ENCODE results near the gene MTHFSD. TPM values are rescaled to one million over a fixed set of nuclear protein-coding genes. Genes with fewer than 3 reads are reported as not detected.
A peak's percentile ranks its signal among the peaks of the same experiment; 100 is the strongest.

MTHFSD gene
- total and polyA plus RNA-seq, 10 donors, result 9.1 to 32.1 (median 18.0) TPM

GRCh38 chr16:86559802-86560305 is 4.8 kb upstream of the MTHFSD start:
- Histone ChIP-seq H3K9me3 (no peaks in the 10 kb centered on the region), H3K36me3 (no peaks in the 10 kb centered on the region), H3K4me3 (no peak overlapping the region), H3K27me3 (replicated peaks in 1 of 7) (peaks cover 3 to 70% (median 16%) of the 10 kb centered on the region in 7 donors), H3K4me1 (peaks cover 0 to 25% (median 19%) of the 10 kb centered on the region in 6 donors), H3K27ac (no peak overlapping the region)
- no peak for DNase-seq
- TF ChIP-seq POLR2A (IDR thresholded peaks at IDR 0.05) (no peak), POLR2AphosphoS5 (IDR thresholded peaks at IDR 0.05) (no peak), CTCF (IDR thresholded peaks at IDR 0.05 in 8 of 11, conservative IDR thresholded peaks at IDR 0.05 in 3 of 11) (no peak)
- WGBS, 5 donors, result 82 to 96% (median 85%) methylated on average over 8 to 9 of the region's 9 CpGs
- intact Hi-C loops (cut with DNase I; ENCODE audit: low total_unique reads), result loop anchor here (5.0 to 10.0 kb wide), 2 partner anchors 717 to 1075 kb away; no protein-coding TSS in a partner anchor

- WGBS, 5 donors, result 75 to 86% (median 79%) methylated on average over 21 to 28 of the region's 28 CpGs
- intact Hi-C loops (cut with DNase I; ENCODE audit: low total_unique reads), result no loop called here
- TF ChIP-seq POLR2AphosphoS5 (IDR thresholded peaks at IDR 0.05), result no peak
- no peak for TF ChIP-seq POLR2A (IDR thresholded peaks at IDR 0.05)
- no peak for TF ChIP-seq CTCF (IDR thresholded peaks at IDR 0.05 in 8 of 11, conservative IDR thresholded peaks at IDR 0.05 in 3 of 11)
- Histone ChIP-seq H3K27ac (no peak overlapping the region), H3K27me3 (replicated peaks in 1 of 7) (peaks cover 0 to 58% (median 5%) of the 10 kb centered on the region in 7 donors), H3K4me1 (peaks cover 5 to 25% (median 23%) of the 10 kb centered on the region in 6 donors), H3K9me3 (no peaks in the 10 kb centered on the region), H3K36me3 (no peaks in the 10 kb centered on the region), H3K4me3 (no peak overlapping the region)
- peak; percentile 62 for DNase-seq
Measured at GRCh38 chr16:86558355-86559193, 3.5 kb upstream of the MTHFSD start.

GRCh38 chr16:86557587-86557986 is 2.6 kb upstream of the MTHFSD start:
- TF ChIP-seq CTCF (IDR thresholded peaks at IDR 0.05 in 8 of 11, conservative IDR thresholded peaks at IDR 0.05 in 3 of 11) (no peak), POLR2A (IDR thresholded peaks at IDR 0.05) (no peak), POLR2AphosphoS5 (IDR thresholded peaks at IDR 0.05) (no peak)
- DNase-seq, result no peak
- H3K27ac ChIP-seq, result no peak overlapping the region
- no peaks in the 10 kb centered on the region for H3K36me3 ChIP-seq
- peaks cover 5 to 31% (median 24%) of the 10 kb centered on the region in 6 donors for H3K4me1 ChIP-seq
- no peak overlapping the region for H3K4me3 ChIP-seq
- no peaks in the 10 kb centered on the region for H3K9me3 ChIP-seq
- H3K27me3 ChIP-seq (replicated peaks in 1 of 7), result peaks cover 0 to 48% (median 0%) of the 10 kb centered on the region in 7 donors
- 80 to 89% (median 86%) methylated on average over 4 of the region's 4 CpGs for WGBS, 5 donors
- intact Hi-C loops (cut with DNase I; ENCODE audit: low total_unique reads), result no loop called here

- WGBS, 5 donors, result 60 to 81% (median 76%) methylated on average over 5 of the region's 5 CpGs
- TF ChIP-seq CTCF (IDR thresholded peaks at IDR 0.05 in 8 of 11, conservative IDR thresholded peaks at IDR 0.05 in 3 of 11), result no peak
- TF ChIP-seq POLR2AphosphoS5 (IDR thresholded peaks at IDR 0.05), result no peak
- Histone ChIP-seq H3K9me3 (no peaks in the 10 kb centered on the region), H3K27ac (no peak overlapping the region), H3K36me3 (peaks cover 0 to 9% (median 2%) of the 10 kb centered on the region in 6 donors), H3K27me3 (replicated peaks in 1 of 7) (peaks cover 0 to 39% (median 0%) of the 10 kb centered on the region in 7 donors), H3K4me3 (no peak overlapping the region), H3K4me1 (peaks cover 5 to 34% (median 24%) of the 10 kb centered on the region in 6 donors)
- DNase-seq, result no peak
- intact Hi-C loops (cut with DNase I; ENCODE audit: low total_unique reads), result no loop called here
Measured at GRCh38 chr16:86556576-86556975, 1.5 kb upstream of the MTHFSD start.

Measured in spleen (tissue), 11 donors.